Keratinocyte (primary cell): Measurements from ENCODE around the gene MAP1LC3B.

Source experiments
- EZH2 ChIP-seq: IDR thresholded peaks from one replicate; pipeline ENCODE4 v1.6.1; 2012; ENCODE audit warnings: inconsistent platforms, mild to moderate bottlenecking, low read length, moderate library complexity
- TF ChIP-seq, protein P1 (sequence below), 3 experiments: IDR thresholded peaks in 1 of 3; conservative IDR thresholded peaks in 1 of 3; optimal IDR thresholded peaks in 1 of 3; 2 replicates in 2 of 3; 3 replicates in 1 of 3; pipeline versions ENCODE3 to v1.5.1; 2011; ENCODE audit warnings: low read length in 3 of 3, mild to moderate bottlenecking in 3 of 3, moderate library complexity in 2 of 3, control low read depth in 1 of 3, inconsistent platforms in 1 of 3; ENCODE audit not compliant: insufficient read depth in 2 of 3; ENCODE audit errors: extremely low read depth in 1 of 3

GRCh38 chr16:87392821-87393679, 914 bp downstream of the MAP1LC3B start:
- TF ChIP-seq, protein P1, sequence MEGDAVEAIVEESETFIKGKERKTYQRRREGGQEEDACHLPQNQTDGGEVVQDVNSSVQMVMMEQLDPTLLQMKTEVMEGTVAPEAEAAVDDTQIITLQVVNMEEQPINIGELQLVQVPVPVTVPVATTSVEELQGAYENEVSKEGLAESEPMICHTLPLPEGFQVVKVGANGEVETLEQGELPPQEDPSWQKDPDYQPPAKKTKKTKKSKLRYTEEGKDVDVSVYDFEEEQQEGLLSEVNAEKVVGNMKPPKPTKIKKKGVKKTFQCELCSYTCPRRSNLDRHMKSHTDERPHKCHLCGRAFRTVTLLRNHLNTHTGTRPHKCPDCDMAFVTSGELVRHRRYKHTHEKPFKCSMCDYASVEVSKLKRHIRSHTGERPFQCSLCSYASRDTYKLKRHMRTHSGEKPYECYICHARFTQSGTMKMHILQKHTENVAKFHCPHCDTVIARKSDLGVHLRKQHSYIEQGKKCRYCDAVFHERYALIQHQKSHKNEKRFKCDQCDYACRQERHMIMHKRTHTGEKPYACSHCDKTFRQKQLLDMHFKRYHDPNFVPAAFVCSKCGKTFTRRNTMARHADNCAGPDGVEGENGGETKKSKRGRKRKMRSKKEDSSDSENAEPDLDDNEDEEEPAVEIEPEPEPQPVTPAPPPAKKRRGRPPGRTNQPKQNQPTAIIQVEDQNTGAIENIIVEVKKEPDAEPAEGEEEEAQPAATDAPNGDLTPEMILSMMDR (optimal IDR thresholded peaks at IDR 0.05 in 1 of 3, IDR thresholded peaks at IDR 0.05 in 1 of 3, conservative IDR thresholded peaks at IDR 0.05 in 1 of 3; ENCODE audit: extremely low read depth in 1 of 3, insufficient read depth in 2 of 3, low read length in 3 of 3), result peak in 2 of 3 experiments; percentile 16 to 49
- TF ChIP-seq EZH2, result no peak
